Stimulated activated CD8-positive, alpha-beta memory T cell treated with anti-CD3 and anti-CD28 coated beads, Interleukin-4, amount 100 ng/mL, for 48 hours (primary cell): Measurements from ENCODE around the gene COQ9.
A peak's percentile ranks its signal among the peaks of the same experiment; 100 is the strongest.
"Not testable (repeated sequence)": the region's sequence is repeated elsewhere in the genome, so short reads cannot be mapped to it uniquely, and the experiment has no call there.

ENCODE experiments used
- DNase-seq: peaks from one replicate; pipeline ENCODE4 v3.0.0-alpha.2; 2020

The COQ9 gene

DNA sequence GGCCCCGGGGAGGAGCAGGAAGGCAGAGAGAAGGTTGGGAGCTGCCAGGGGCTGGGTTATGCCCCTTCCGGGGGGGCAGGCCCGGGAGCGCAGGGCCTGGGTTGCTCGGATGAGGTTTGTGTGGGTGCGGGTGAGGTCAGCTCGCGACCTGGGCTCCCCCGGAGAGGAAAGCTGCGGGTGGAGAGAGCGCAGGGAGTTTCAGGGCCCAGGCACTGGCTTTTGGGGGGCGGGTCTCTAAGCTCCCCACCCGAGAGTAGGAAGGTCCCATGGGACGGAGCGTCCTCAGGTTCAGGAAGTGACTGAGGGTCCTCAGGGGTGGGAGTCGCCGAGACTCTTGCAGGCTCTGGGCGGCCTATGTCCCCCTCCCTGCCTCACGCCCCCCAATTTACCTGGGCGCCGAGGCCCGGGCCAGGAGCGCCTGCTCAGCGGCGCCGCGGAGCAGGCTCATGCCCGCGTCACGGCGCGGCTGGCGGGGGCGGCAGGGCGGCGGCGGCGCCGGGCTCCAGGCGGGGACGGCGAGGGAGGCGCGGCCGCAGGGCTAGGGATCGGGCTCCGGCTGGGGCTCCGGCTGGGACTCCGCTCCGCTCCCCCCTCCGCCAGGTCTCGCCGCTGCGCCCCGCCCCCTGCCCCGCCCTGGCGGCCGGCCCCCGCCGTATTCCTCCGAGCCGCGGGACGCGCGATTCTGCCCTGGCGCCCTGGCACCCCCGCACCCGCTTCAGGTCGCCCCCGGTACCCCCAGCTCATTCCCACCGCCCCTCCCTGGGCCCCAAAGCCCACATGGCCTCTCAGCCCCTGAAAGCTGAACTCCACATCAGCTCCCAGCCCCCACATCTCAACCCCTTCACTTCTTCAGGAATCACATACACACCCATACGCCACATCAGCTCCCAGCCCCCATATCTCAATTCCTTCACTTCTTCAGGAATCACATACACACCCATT lies 38.9 kb downstream of the COQ9 start, which contains the start of gene DOK4:
Gene DOK4, minus strand, starts transcription at position 578 of the 942 bp plus-strand sequence. CDS start 6,986 bp downstream, outside the sequence.
- peak; percentile 89 for DNase-seq

GRCh38 chr16:57486858-57487834 lies 39.9 kb downstream of the COQ9 start:
- no peak for DNase-seq

DNA sequence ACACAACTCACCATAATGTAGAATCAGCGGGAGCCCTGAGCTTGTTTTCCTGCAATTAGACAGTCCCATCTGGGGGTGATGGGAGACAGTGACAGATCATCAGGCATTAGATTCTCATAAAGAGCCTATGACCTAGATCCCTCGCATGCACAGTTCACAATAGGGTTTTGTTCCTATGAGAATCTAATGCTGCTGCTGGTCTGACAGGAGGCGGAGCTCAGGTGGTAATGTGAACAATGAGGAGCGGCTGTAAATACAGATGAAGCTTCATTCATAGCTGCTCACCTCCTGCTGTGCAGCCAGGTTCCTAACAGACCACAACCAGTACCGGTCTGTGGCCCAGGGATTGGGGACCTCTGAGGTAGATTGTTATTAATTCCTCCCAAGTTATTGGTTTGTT lies 42.0 kb downstream of the COQ9 start:
- no peak for DNase-seq

- DNase-seq = no peak
Measured at GRCh38 chr16:57493767-57494166, 46.5 kb downstream of the COQ9 start.

GRCh38 chr16:57497121-57497520 lies 49.8 kb downstream of the COQ9 start:
- no peak for DNase-seq

GRCh38 chr16:57498031-57498430 lies 50.8 kb downstream of the COQ9 start:
- DNase-seq = no peak

GRCh38 chr16:57499941-57500340 lies 52.7 kb downstream of the COQ9 start:
- not testable (repeated sequence) for DNase-seq

DNA sequence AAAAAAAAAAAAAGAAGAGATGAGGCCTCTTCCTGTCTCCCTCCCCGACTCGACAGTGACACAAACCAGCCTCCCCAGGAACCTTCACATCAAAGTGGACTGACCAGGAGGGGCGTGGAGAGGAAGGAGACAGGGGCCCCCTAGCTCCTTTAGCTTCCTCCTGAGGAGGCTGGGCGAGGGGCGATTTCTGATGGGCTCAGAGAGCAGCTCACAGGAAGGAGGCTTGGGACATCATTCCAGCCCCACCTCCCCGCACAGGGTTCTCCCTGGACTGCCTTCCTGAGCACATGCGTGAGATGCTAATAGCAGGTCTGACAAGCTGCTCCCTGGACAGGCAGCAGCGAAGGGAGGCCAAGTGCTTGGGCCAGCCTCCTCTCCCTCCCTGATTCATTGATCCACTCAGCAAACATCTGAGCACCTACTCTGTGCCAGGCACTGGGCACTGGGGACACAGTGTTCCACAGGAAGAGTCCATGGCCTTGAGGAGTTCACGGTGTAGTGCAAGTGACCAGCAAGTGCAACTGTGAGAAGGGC lies 53.4 kb downstream of the COQ9 start:
- no peak for DNase-seq

DNA sequence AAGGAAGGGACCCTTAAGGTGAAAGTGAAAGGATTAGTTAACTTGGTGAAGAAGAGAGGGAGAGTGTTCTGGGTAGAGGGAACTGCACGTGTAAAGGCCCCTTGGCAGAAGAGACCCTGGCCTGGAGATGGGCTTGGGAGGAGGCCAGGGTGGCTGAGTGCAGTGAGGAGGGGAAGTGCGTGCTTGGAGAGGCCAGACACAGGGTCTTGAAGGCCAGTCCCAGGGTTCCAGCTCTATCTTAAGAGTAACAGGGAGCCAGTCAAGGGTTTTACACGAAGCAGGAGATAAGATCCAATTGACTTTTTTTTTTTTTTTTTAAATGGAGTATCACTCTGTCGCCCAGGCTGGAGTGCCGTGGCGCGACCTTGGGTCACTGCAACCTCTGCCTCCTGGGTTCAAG lies 54.2 kb downstream of the COQ9 start:
- DNase-seq = no peak

DNA sequence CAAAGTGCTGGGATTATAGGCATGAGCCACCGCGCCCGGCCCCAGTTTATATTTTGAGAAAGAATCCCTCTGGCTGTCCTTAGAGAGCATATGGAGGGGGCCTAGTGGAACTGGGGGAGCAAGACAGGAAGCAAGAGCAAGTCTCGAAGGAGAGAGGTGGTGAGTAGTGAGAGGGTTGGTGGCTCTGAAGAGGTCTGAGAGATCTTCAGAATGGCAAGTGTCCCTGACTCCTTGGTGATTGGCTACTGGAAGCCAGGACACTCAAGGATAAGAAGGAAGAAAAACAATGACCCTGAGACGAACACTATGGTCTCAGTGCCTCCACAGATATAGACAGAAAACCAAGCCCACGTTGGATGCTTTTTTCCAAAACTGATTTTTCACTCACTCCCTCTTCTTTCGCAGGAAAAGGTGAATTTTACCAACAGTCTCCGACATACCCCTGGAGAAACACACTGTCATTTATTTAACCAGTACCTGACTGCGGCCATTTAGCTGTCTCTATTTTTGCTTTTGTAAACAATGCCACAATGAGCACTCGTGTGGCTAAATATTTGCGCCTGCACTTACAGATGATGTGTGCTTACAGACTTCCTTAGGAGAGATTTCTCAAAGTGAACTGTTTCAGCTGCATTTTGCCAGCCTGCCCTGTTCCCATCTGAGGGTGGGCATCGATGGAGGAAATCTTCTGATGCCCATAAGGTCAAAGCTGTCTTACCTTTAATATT lies 54.9 kb downstream of the COQ9 start:
- no peak for DNase-seq

DNA sequence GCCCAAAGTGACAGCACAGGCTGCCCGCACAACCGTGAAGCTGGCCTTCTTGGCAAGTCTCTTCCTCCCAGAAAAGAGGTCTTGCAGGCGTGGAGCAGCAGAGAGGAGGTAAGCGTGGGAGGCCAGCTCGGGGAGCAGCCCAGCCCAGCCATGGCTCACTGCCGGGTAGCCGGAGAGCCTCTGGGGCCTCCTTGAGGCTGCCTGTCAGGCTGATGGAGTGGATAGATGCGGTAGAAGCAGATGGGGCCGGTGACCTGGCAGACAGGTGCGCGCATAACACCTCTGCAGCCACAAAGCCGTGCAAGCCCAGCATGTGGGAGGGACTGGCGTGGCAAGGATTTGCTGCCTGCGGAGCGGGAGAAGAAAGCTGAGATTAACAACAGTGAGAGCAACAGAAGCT lies 56.1 kb downstream of the COQ9 start:
- DNase-seq = no peak

DNA sequence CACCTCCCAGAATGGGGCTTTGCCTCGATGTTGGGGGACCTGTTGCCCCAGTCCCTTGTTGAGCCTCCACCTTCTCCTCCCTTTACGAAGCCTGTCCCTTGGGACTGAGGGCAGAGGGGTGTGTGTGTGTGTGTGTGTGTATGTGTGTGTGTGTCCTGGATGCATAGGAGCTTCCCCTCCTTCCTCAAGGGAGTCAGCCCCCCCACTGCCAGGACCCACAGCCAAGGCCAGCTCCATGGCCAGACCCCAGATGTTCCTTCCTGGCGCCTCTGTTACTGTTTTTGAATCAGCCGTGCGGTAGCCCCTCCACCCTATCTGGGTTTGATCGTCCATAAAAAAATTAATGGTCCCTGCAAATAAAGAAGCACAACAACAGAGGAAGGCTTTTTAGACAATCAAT lies 56.7 kb downstream of the COQ9 start:
- DNase-seq = no peak

DNA sequence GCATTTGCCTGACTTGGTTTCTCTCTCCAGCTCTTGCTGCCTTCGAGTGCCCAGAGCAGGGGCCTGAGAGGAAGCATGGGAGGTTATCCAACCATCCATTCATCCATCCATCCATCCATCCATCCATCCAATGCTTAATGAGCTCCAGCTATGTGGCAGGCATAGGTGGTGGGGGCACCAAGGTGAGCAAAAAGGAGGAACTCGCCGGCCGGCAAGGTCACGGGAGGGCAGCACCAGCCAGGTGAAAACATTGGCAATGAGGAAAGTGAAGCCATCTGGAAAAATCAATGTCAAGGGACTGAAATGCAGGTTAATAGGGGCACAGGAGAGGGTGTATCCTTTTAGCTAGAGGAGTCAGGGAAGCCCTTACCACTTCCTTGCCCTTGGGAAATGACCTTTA lies 57.2 kb downstream of the COQ9 start:
- no peak for DNase-seq

DNA sequence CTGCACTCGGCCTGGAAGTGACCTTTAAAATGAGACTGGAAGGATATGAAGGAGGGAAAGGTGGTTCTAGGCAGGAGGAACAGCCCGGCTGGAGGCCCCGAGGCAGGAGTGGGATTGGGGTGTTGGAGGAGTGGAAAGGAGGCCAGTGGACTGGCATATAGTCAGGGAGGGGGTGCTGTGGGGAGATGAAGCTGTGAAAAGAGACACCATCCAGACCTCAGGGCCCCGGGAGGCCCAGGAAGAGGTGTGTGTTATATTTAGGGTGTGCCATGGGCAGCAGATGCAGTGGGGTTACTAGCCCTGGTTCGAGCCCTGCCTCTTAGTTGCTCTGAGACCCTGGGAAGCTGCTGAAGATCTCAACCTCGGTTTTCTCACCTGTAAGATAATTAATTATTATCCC lies 57.9 kb downstream of the COQ9 start:
- DNase-seq = no peak

GRCh38 chr16:57507136-57508034 lies 60.1 kb downstream of the COQ9 start:
- no peak for DNase-seq

- no peak for DNase-seq
Measured at GRCh38 chr16:57508035-57508425, 60.8 kb downstream of the COQ9 start.

- no peak for DNase-seq
Measured at GRCh38 chr16:57509231-57509923, 62.1 kb downstream of the COQ9 start.

GRCh38 chr16:57510016-57510871 lies 63.0 kb downstream of the COQ9 start:
- no peak for DNase-seq
